ENCODE results near the gene MAP7. TPM values are rescaled to one million over a fixed set of nuclear protein-coding genes. Genes with fewer than 3 reads are reported as not detected.
"Not testable (repeated sequence)": the region's sequence is repeated elsewhere in the genome, so short reads cannot be mapped to it uniquely, and the experiment has no call there.

MAP7 gene
- total RNA-seq, 2 experiments from 2014 or later, result 1.1 to 1.3 TPM

DNA sequence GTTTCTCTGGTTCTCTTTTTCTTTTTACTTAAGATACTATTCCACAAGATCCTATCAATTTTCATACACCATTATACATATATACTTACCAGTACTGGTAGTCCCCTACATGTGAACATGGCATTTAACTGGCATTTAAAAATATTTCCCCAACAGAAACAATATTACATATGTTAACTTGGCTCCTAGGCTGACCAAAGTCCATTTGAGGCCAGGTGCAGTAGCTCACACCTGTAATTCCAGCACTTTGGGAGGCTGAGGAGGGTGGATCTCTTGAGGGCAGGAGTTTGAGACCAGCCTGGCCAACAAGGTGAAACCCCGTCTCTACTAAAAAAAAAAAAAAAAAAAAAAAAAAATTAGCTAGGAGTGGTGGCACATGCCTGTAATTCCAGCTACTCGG is 53.8 kb downstream of the MAP7 start:
- DNase-seq; H3K27ac Mint-ChIP-seq; H3K9me3 Mint-ChIP-seq; CTCF ChIA-PET; H3K27me3 Mint-ChIP-seq (ENCODE audit: low read depth); H3K4me1 Mint-ChIP-seq (ENCODE audit: low read depth); intact Hi-C loops (cut with micrococcal nuclease); H3K4me3 Mint-ChIP-seq; H3K36me3 Mint-ChIP-seq (ENCODE audit: low read depth): not testable (repeated sequence)

DNA sequence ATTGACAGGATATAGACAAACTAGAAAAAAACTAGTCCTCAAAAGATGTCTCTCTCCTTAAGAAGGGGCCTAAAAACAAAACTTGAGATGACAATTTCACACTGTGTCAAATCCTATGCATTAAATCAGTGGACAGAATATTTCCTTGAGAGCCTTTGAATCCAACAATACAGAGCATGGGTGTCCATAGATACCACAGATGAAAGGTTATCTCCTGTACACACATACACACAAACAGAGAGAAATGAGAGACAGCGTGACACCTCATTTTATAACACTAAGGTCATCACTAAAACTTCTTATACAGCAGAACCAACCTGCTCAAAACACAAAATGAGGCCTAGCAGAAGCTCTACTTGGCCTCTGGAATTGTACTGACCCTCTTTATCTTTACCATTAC is 55.5 kb downstream of the MAP7 start:
- H3K36me3 Mint-ChIP-seq (ENCODE audit: low read depth), result no peaks in the 10 kb centered on the region
- H3K9me3 Mint-ChIP-seq, result no peaks in the 10 kb centered on the region
- intact Hi-C loops (cut with micrococcal nuclease), result no loop called here

DNA sequence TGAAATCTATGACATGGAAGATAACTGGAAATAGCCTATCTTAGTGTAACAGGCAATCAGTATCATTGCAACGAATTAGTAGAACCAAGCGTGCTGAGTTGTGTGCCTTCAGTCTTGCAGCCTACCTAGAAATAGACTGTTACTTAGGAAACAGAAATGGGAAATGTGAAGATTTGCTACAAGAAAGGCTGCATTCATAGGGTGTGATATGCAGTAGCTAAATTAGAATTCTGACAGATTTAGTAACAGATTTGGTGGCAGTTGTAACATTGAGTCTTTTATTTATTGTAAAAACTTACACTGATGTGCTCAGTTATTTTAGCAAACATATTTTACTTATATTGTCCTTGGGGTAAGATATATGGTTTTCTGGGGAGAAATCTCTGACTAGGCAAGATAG is 56.2 kb downstream of the MAP7 start:
- H3K9me3 Mint-ChIP-seq, result no peaks in the 10 kb centered on the region
- H3K27me3 Mint-ChIP-seq (ENCODE audit: low read depth), result no peaks in the 10 kb centered on the region
- no peaks in the 10 kb centered on the region for H3K36me3 Mint-ChIP-seq (ENCODE audit: low read depth)
- no peak for DNase-seq
- no peaks in the 10 kb centered on the region for H3K4me1 Mint-ChIP-seq (ENCODE audit: low read depth)
- no peak overlapping the region for H3K27ac Mint-ChIP-seq
- CTCF ChIA-PET, result no interaction called here
- intact Hi-C loops (cut with micrococcal nuclease), result no loop called here
- H3K4me3 Mint-ChIP-seq, result no peak overlapping the region

More for the DNA sequence above, 55.5 kb downstream of the MAP7 start:
- CTCF ChIA-PET, result no interaction called here
- Mint-ChIP-seq H3K27ac (no peak overlapping the region), H3K4me3 (no peak overlapping the region), H3K27me3 (ENCODE audit: low read depth) (no peaks in the 10 kb centered on the region), H3K4me1 (ENCODE audit: low read depth) (no peaks in the 10 kb centered on the region)
- no peak for DNase-seq

DNA sequence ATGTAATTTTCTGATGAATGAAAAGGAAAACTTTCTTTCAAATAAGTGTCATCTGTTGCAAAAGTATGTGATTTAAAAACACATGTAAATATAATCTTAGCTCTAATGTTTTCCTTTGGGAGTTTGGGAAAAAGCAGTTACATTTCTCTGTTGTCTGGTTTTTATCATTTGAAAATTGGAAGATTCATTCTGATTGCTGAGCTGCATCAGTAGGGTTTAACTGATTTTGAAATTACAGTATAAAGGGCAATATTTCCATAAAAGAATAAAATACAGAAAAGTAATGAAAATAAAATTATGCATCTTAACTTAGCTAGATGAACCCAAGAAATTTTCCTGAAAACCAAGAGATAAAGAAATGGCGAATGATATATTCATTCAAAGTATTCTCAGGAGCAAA is 57.8 kb downstream of the MAP7 start:
- H3K9me3 Mint-ChIP-seq, result no peaks in the 10 kb centered on the region
- intact Hi-C loops (cut with micrococcal nuclease), result no loop called here
- no peak overlapping the region for H3K4me3 Mint-ChIP-seq
- CTCF ChIA-PET, result interaction anchor here (0.6 kb wide), 1 partner anchor 133 kb away, joined by 3 read pairs; no protein-coding TSS in a partner anchor
- H3K27ac Mint-ChIP-seq, result no peak overlapping the region
- H3K27me3 Mint-ChIP-seq (ENCODE audit: low read depth), result no peaks in the 10 kb centered on the region
- no peaks in the 10 kb centered on the region for H3K4me1 Mint-ChIP-seq (ENCODE audit: low read depth)
- no peaks in the 10 kb centered on the region for H3K36me3 Mint-ChIP-seq (ENCODE audit: low read depth)
- no peak for DNase-seq

DNA sequence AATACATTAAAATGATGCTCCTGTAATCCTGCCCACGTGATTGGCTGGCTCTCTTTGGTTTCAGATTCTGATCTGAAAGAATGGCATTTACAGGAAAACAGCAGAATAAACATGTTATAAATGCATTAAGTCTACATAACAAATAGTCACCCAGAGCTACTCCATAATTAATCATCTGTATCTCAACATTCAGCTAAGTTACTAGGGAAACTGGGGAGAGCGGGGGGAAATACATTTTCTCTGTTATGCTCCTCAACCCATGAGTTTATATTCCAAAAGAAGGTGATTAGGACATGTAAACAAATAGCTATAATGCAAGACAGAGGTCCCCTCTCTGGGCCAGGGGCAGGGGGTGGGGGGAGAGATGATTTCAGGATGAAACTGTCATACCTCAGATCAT is 58.5 kb downstream of the MAP7 start:
- no peaks in the 10 kb centered on the region for H3K9me3 Mint-ChIP-seq
- DNase-seq, result no peak
- no peaks in the 10 kb centered on the region for H3K27me3 Mint-ChIP-seq (ENCODE audit: low read depth)
- H3K36me3 Mint-ChIP-seq (ENCODE audit: low read depth), result no peaks in the 10 kb centered on the region
- intact Hi-C loops (cut with micrococcal nuclease), result no loop called here
- no peaks in the 10 kb centered on the region for H3K4me1 Mint-ChIP-seq (ENCODE audit: low read depth)
- CTCF ChIA-PET, result interaction anchor here (0.6 kb wide), 1 partner anchor 169 kb away, joined by 4 read pairs; no protein-coding TSS in a partner anchor
- no peak overlapping the region for H3K4me3 Mint-ChIP-seq
- H3K27ac Mint-ChIP-seq, result no peak overlapping the region

DNA sequence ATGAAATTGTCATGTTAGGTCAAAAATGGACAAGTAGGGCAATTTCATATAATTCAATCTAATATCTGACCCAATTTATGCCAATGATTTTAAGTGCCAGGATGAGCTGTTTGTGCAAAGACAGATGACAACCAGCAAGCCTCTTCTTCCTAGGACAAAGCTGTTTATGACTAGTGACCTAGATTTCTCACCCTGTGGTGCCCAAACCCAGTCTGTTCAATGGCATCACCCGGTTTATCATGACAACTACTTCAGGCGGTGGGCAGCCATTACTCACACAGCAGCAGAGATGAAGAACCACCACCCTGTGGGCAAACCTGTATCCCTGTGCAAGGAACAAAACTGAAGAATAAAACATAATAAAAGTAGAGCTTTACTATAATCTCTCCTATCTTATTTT is 59.0 kb downstream of the MAP7 start:
- Mint-ChIP-seq H3K27ac (no peak overlapping the region), H3K4me3 (no peak overlapping the region), H3K36me3 (ENCODE audit: low read depth) (no peaks in the 10 kb centered on the region), H3K4me1 (ENCODE audit: low read depth) (no peaks in the 10 kb centered on the region), H3K9me3 (no peaks in the 10 kb centered on the region), H3K27me3 (ENCODE audit: low read depth) (no peaks in the 10 kb centered on the region)
- CTCF ChIA-PET, result interaction anchor here (0.6 kb wide), 2 partner anchors 14 to 168 kb away, joined by 3 to 4 read pairs; no protein-coding TSS in a partner anchor
- DNase-seq, result no peak
- intact Hi-C loops (cut with micrococcal nuclease), result no loop called here

DNA sequence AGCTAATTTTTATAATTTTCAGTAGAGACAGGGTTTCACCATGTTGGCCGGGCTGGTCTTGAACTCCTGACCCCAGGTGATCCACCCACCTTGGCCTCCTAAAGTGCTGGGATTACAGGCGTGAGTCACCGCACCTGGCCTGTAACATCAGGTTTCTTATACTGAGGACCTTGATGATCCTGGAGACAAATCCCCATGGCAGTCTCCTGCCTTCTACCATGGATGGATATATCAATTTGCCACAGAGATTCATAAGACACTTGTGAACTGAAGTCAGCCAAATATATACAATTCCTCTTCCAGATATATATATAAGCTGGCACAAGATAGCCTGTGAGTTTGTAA is 60.6 kb downstream of the MAP7 start:
- CTCF ChIA-PET; H3K4me3 Mint-ChIP-seq; H3K27me3 Mint-ChIP-seq (ENCODE audit: low read depth); H3K36me3 Mint-ChIP-seq (ENCODE audit: low read depth); intact Hi-C loops (cut with micrococcal nuclease); H3K4me1 Mint-ChIP-seq (ENCODE audit: low read depth); H3K9me3 Mint-ChIP-seq; H3K27ac Mint-ChIP-seq; DNase-seq: not testable (repeated sequence)

DNA sequence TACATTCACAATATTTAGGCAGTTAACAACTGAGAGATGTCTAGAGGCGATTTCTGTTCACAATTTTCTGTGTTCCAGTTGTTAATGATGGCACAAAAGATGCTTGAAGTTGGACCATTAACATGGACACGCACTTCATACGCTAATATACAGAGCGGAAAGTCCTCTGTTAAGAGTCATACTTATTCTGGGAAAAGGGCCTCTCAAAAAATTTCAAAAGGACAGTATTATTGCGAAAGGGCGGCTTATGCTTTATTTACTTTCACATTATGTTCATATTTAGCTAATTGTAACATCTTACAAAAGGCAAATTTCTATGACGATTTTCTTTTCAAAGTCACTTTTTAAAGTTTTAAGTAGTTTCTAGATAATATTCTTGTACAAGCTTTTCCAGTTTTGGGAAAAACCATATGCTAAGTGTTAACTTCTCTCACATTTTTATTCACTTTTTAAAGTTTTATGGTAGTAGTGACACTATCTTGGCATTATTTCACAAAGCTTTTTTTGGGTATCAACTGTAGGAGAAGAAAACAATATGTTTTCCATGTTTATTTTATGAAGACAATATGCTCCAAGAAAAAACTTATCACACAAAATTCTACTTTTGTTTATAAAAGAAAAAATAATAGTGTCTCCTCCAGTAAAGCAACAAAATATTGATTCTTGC is 62.3 kb downstream of the MAP7 start:
- H3K4me1 Mint-ChIP-seq (ENCODE audit: low read depth), result no peaks in the 10 kb centered on the region
- no peak overlapping the region for H3K27ac Mint-ChIP-seq
- no peak for DNase-seq
- no peaks in the 10 kb centered on the region for H3K27me3 Mint-ChIP-seq (ENCODE audit: low read depth)
- H3K9me3 Mint-ChIP-seq, result no peaks in the 10 kb centered on the region
- intact Hi-C loops (cut with micrococcal nuclease), result no loop called here
- H3K36me3 Mint-ChIP-seq (ENCODE audit: low read depth), result no peaks in the 10 kb centered on the region
- H3K4me3 Mint-ChIP-seq, result no peak overlapping the region
- CTCF ChIA-PET, result interaction anchor here (0.7 to 1.1 kb wide), 4 partner anchors 17 to 115 kb away, joined by 3 to 4 read pairs (median 3); no protein-coding TSS in a partner anchor

DNA sequence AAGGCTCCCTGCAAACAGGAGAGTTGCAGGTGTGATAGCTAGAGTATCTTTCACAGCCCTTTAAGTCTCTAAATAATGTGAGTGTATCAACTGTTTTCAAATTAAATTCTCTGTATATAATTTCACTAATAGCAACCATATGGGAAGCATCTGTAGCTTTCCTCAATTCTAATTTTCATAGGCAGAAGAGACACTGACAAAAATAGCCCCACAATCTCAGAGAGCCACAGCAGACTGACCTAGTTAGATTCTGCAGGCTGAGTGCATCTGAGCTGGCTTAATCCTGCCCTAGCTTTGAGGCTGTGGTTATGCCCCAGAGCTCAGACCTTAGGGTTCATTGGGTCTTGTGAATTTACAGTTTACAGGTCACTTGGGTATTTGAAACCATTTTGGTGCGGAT is 63.9 kb downstream of the MAP7 start:
- H3K36me3 Mint-ChIP-seq (ENCODE audit: low read depth), result no peaks in the 10 kb centered on the region
- H3K4me3 Mint-ChIP-seq, result no peak overlapping the region
- intact Hi-C loops (cut with micrococcal nuclease), result no loop called here
- H3K4me1 Mint-ChIP-seq (ENCODE audit: low read depth), result no peaks in the 10 kb centered on the region
- H3K9me3 Mint-ChIP-seq, result peaks cover 1% of the 10 kb centered on the region
- DNase-seq, result no peak
- CTCF ChIA-PET, result no interaction called here
- H3K27ac Mint-ChIP-seq, result no peak overlapping the region
- no peaks in the 10 kb centered on the region for H3K27me3 Mint-ChIP-seq (ENCODE audit: low read depth)

DNA sequence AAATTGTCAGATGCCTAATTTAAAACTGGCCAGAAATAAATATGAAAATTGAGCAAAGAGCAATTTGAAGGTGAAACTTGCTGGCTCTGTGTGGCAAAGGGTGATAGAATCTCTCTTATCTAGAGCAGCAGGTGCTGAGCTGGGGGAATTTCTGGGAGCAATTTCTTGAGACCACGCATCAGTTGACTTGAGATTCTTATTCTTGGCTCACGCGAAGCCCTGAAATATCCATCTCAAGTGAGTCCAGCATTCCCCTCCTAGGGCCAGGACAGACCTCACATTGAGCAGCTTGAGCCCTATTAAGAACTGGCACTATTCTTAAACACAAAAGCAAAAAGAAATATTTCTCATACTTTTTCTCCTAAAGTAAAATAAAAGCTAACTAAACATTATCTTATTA is 66.3 kb downstream of the MAP7 start:
- H3K27me3 Mint-ChIP-seq (ENCODE audit: low read depth), result no peaks in the 10 kb centered on the region
- intact Hi-C loops (cut with micrococcal nuclease), result no loop called here
- no peaks in the 10 kb centered on the region for H3K4me1 Mint-ChIP-seq (ENCODE audit: low read depth)
- H3K4me3 Mint-ChIP-seq, result no peak overlapping the region
- no peak for DNase-seq
- H3K27ac Mint-ChIP-seq, result no peak overlapping the region
- H3K36me3 Mint-ChIP-seq (ENCODE audit: low read depth), result no peaks in the 10 kb centered on the region
- H3K9me3 Mint-ChIP-seq, result peaks cover 1% of the 10 kb centered on the region
- CTCF ChIA-PET, result no interaction called here

DNA sequence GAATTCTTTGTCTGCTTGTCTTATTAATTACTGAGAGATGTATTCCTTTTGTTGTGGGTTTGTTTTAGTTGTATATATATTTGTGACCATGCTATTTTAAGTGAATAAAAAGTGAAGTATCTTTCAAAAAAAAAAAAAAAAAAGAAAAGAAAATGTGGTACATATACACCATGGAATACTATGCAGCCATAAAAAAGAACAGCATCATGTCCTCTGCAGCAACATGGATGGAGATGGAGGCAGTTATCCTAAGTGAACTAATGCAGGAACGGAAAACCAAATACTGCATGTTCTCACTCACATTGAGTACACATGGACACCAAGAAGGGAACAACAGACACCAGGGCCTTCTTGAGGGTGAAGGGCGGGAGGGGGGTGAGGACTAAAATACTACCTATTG is 67.2 kb downstream of the MAP7 start:
- DNase-seq; H3K27ac Mint-ChIP-seq; H3K4me3 Mint-ChIP-seq; H3K36me3 Mint-ChIP-seq (ENCODE audit: low read depth); CTCF ChIA-PET; intact Hi-C loops (cut with micrococcal nuclease); H3K9me3 Mint-ChIP-seq; H3K27me3 Mint-ChIP-seq (ENCODE audit: low read depth); H3K4me1 Mint-ChIP-seq (ENCODE audit: low read depth): not testable (repeated sequence)

DNA sequence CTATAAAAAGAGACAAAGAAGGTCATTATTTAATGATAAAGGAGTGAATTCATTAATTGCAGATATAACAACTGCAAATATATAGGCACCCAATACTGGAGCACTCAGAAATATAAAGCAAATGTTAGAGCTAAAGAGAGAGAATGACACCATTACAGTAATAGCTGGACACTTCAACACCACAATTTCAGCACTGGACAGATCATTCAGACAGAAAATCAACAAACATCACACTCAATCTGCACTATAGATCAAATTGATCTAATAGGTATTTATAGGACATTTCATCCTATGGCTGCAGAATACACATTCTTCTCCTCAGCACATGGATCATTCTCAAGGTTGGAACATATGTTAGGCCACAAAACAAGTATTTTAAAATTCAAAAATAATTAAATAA is 72.7 kb downstream of the MAP7 start:
- DNase-seq, result no peak
- CTCF ChIA-PET, result no interaction called here
- intact Hi-C loops (cut with micrococcal nuclease), result no loop called here
- Mint-ChIP-seq H3K9me3 (peaks cover under 1% of the 10 kb centered on the region), H3K27ac (no peak overlapping the region), H3K4me3 (no peak overlapping the region), H3K27me3 (ENCODE audit: low read depth) (peaks cover 6% of the 10 kb centered on the region), H3K4me1 (ENCODE audit: low read depth) (no peaks in the 10 kb centered on the region), H3K36me3 (ENCODE audit: low read depth) (no peaks in the 10 kb centered on the region)

DNA sequence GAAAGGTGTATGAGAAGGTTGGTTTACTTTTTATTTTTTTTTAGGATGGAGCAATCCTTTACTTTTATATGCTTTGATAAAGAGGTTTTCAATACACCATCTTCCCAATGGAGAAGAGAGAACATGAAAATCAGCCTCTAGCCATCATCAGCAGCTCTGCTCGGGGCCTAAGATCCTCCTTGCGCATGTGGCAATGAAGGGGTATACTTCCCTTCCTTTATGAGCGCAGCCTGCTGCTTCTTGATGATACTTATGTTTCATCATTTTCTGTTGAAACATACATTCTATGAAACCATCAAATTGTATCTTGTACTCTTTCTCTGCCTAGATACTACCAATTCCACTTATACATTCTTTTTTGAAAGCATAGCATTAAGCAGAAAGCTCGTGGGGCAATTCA is 74.5 kb downstream of the MAP7 start:
- CTCF ChIA-PET, result interaction anchor here (0.6 kb wide), 1 partner anchor 13 kb away, joined by 3 read pairs; no protein-coding TSS in a partner anchor
- Mint-ChIP-seq H3K4me3 (no peak overlapping the region), H3K36me3 (ENCODE audit: low read depth) (no peaks in the 10 kb centered on the region), H3K27me3 (ENCODE audit: low read depth) (peaks cover 6% of the 10 kb centered on the region), H3K27ac (no peak overlapping the region), H3K9me3 (no peaks in the 10 kb centered on the region), H3K4me1 (ENCODE audit: low read depth) (peaks cover 5% of the 10 kb centered on the region)
- intact Hi-C loops (cut with micrococcal nuclease), result no loop called here
- DNase-seq, result no peak
